ENCODE results near the gene GSG1L.

GSG1L gene

DNA sequence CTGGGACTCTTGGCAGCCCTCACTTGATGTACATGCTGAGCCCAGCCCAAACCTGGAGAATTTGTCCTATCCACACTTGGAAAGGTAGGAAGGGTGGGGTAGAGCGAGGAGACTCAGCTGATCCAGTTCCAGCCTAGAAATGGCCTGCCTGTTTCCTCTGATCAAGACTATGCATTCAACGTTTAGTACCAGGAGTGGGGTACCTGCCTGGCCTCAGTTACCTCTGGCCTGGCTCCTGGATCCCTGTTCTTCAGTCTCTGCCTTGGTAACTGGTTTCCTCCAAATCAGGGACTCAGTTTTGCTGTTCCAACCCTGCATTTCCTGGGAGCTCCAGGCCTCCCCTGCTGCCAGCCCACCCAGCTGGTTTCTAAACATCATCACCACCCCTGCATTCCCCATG, 233.5 kb downstream of the GSG1L start:
- Histone ChIP-seq H3K9ac (ENCODE audit: low read length) (no peak overlapping the region), H3K27ac (ENCODE audit: low read depth, low read length) (no peak overlapping the region), H3K4me2 (ENCODE audit: low read depth, low read length, poor library complexity, severe bottlenecking) (no peak overlapping the region), H3K36me3 (ENCODE audit: low read length) (no peaks in the 10 kb centered on the region), H3K9me2 (replicated peaks; ENCODE audit: insufficient read depth, low read length) (no peaks in the 10 kb centered on the region), H2AFZ (ENCODE audit: low read depth, low read length, severe bottlenecking) (no peak overlapping the region), H3F3A (ENCODE audit: insufficient read depth) (no peaks in the 10 kb centered on the region), H3K27me3 (ENCODE audit: low read length) (0 out of 2 replicates have a peak, but pooled peaks cover 3% of the 10 kb centered on the region), H4K20me1 (ENCODE audit: low read depth, low read length) (no peaks in the 10 kb centered on the region), H3K4me3 (ENCODE audit: insufficient read depth, low read length, poor library complexity, severe bottlenecking) (no peak overlapping the region), H3K79me2 (ENCODE audit: insufficient read depth, low read length) (no peaks in the 10 kb centered on the region), H3K9me3 (ENCODE audit: insufficient read depth, low read length) (no peaks in the 10 kb centered on the region)
- TF ChIP-seq EZH2phosphoT487 (conservative IDR thresholded peaks at IDR 0.05; ENCODE audit: low read length), result no peak
- TF ChIP-seq, protein P1, sequence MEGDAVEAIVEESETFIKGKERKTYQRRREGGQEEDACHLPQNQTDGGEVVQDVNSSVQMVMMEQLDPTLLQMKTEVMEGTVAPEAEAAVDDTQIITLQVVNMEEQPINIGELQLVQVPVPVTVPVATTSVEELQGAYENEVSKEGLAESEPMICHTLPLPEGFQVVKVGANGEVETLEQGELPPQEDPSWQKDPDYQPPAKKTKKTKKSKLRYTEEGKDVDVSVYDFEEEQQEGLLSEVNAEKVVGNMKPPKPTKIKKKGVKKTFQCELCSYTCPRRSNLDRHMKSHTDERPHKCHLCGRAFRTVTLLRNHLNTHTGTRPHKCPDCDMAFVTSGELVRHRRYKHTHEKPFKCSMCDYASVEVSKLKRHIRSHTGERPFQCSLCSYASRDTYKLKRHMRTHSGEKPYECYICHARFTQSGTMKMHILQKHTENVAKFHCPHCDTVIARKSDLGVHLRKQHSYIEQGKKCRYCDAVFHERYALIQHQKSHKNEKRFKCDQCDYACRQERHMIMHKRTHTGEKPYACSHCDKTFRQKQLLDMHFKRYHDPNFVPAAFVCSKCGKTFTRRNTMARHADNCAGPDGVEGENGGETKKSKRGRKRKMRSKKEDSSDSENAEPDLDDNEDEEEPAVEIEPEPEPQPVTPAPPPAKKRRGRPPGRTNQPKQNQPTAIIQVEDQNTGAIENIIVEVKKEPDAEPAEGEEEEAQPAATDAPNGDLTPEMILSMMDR (IDR thresholded peaks at IDR 0.05; ENCODE audit: insufficient read depth, low read length, poor library complexity, severe bottlenecking), result no peak

DNA sequence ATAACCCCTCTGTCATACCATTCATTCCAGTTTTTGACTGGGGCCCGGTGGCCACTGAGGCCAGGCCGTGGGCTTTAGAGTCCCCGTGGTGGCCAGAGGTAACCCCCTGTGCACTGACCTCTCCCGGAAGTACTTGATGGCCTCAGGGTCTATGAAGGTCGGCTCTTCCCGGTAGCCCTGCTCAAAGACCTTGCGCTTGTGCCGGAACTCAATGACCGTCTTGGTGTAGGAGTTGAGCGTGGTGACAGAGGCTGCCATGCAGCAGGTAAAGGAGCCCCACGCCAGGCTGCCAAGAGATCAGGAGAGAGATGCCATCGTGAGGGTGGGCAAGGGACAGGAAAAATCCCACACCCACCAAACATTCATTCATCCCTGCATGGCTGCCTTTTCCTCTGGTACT, 234.8 kb downstream of the GSG1L start:
- Histone ChIP-seq H3K4me3 (ENCODE audit: insufficient read depth, low read length, poor library complexity, severe bottlenecking) (no peak overlapping the region), H2AFZ (ENCODE audit: low read depth, low read length, severe bottlenecking) (no peak overlapping the region), H3K79me2 (ENCODE audit: insufficient read depth, low read length) (no peaks in the 10 kb centered on the region), H3K9me3 (ENCODE audit: insufficient read depth, low read length) (no peaks in the 10 kb centered on the region), H3F3A (ENCODE audit: insufficient read depth) (no peaks in the 10 kb centered on the region), H3K9me2 (replicated peaks; ENCODE audit: insufficient read depth, low read length) (no peaks in the 10 kb centered on the region), H3K9ac (ENCODE audit: low read length) (no peak overlapping the region), H3K36me3 (ENCODE audit: low read length) (no peaks in the 10 kb centered on the region), H4K20me1 (ENCODE audit: low read depth, low read length) (no peaks in the 10 kb centered on the region), H3K4me2 (ENCODE audit: low read depth, low read length, poor library complexity, severe bottlenecking) (no peak overlapping the region), H3K27ac (ENCODE audit: low read depth, low read length) (no peak overlapping the region), H3K27me3 (ENCODE audit: low read length) (no peaks in the 10 kb centered on the region)
- no peak for TF ChIP-seq EZH2phosphoT487 (conservative IDR thresholded peaks at IDR 0.05; ENCODE audit: low read length)

DNA sequence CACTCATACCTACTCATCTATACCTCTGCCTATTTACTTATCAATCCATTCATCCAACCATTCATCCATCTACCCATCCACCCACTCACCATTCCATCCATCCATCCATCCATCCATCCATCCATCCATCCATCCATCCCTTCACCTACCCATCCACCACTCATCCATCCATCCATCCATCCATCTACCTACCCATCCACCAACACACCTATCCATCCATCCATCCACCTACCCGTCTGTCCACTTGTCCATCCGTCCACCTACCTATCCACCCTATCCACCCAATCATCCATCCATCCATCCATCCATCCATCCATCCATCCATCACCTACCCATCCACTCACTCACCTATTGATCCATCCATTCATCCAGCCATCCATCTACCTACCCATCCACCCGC, 235.7 kb downstream of the GSG1L start:
- Histone ChIP-seq H3K36me3 (ENCODE audit: low read length) (no peaks in the 10 kb centered on the region), H3K4me2 (ENCODE audit: low read depth, low read length, poor library complexity, severe bottlenecking) (no peak overlapping the region), H3K27ac (ENCODE audit: low read depth, low read length) (no peak overlapping the region), H3K9me3 (ENCODE audit: insufficient read depth, low read length) (no peaks in the 10 kb centered on the region), H3K79me2 (ENCODE audit: insufficient read depth, low read length) (no peaks in the 10 kb centered on the region), H2AFZ (ENCODE audit: low read depth, low read length, severe bottlenecking) (no peak overlapping the region), H3F3A (ENCODE audit: insufficient read depth) (no peaks in the 10 kb centered on the region), H3K9me2 (replicated peaks; ENCODE audit: insufficient read depth, low read length) (no peaks in the 10 kb centered on the region), H3K9ac (ENCODE audit: low read length) (no peak overlapping the region), H4K20me1 (ENCODE audit: low read depth, low read length) (no peaks in the 10 kb centered on the region), H3K4me3 (ENCODE audit: insufficient read depth, low read length, poor library complexity, severe bottlenecking) (no peak overlapping the region), H3K27me3 (ENCODE audit: low read length) (no peaks in the 10 kb centered on the region)
- TF ChIP-seq EZH2phosphoT487 (conservative IDR thresholded peaks at IDR 0.05; ENCODE audit: low read length), result no peak
- TF ChIP-seq, protein P1 (IDR thresholded peaks at IDR 0.05; ENCODE audit: insufficient read depth, low read length, poor library complexity, severe bottlenecking), result no peak

DNA sequence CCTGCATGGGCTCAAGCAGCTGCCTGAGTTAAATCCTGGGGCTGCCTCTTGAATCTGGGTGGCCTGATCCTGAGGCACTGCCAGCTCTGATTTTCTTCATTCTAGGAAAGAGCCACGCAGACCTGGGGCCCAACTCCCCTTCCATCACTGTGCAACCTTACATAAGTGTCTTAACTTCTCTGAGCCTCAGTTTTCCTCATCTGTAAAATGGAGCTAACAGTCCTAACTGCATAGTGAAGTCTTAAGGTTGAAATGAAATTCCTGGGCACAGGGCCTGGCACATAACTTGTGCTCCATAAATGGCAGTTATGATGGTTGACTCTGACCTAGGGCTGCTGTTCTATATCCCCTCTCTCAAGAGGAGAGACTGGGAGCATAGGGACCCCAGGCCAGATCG, 236.6 kb downstream of the GSG1L start:
- Histone ChIP-seq H3F3A (ENCODE audit: insufficient read depth) (no peaks in the 10 kb centered on the region), H3K27me3 (ENCODE audit: low read length) (no peaks in the 10 kb centered on the region), H3K79me2 (ENCODE audit: insufficient read depth, low read length) (no peaks in the 10 kb centered on the region), H3K27ac (ENCODE audit: low read depth, low read length) (no peak overlapping the region), H4K20me1 (ENCODE audit: low read depth, low read length) (no peaks in the 10 kb centered on the region), H3K9me2 (replicated peaks; ENCODE audit: insufficient read depth, low read length) (no peaks in the 10 kb centered on the region), H3K4me2 (ENCODE audit: low read depth, low read length, poor library complexity, severe bottlenecking) (no peak overlapping the region), H3K9me3 (ENCODE audit: insufficient read depth, low read length) (no peaks in the 10 kb centered on the region), H3K36me3 (ENCODE audit: low read length) (no peaks in the 10 kb centered on the region), H3K4me3 (ENCODE audit: insufficient read depth, low read length, poor library complexity, severe bottlenecking) (no peak overlapping the region), H2AFZ (ENCODE audit: low read depth, low read length, severe bottlenecking) (no peak overlapping the region), H3K9ac (ENCODE audit: low read length) (no peak overlapping the region)
- TF ChIP-seq, protein P1 (IDR thresholded peaks at IDR 0.05; ENCODE audit: insufficient read depth, low read length, poor library complexity, severe bottlenecking), result no peak
- no peak for TF ChIP-seq EZH2phosphoT487 (conservative IDR thresholded peaks at IDR 0.05; ENCODE audit: low read length)
